CD4-positive, alpha-beta T cell treated with Interleukin-6 for 4 hours (primary cell): ENCODE results near the gene ZNF44.

Source experiments
- DNase-seq: peaks from one replicate; pipeline ENCODE4 v3.0.0-alpha.2; 2020; ENCODE audit warnings: mixed read lengths

Gene ZNF44

GRCh38 chr19:12260861-12261260 lies 33.8 kb downstream of the ZNF44 start:
- no peak for DNase-seq

GRCh38 chr19:12260236-12260635 lies 34.4 kb downstream of the ZNF44 start:
- no peak for DNase-seq

- no peak for DNase-seq
These were observed 39.3 kb downstream of the ZNF44 start for GRCh38 chr19:12255372-12255771.

GRCh38 chr19:12247644-12248222 lies 47.0 kb downstream of the ZNF44 start:
- DNase-seq = no peak

GRCh38 chr19:12244370-12244769 lies 50.3 kb downstream of the ZNF44 start:
- peak; percentile 3 for DNase-seq

- DNase-seq = no peak
These were observed 57.4 kb downstream of the ZNF44 start for GRCh38 chr19:12237143-12237839.

- DNase-seq = no peak
These were observed 61.7 kb downstream of the ZNF44 start for GRCh38 chr19:12232961-12233360.

- DNase-seq = no peak
These were observed 63.6 kb downstream of the ZNF44 start for GRCh38 chr19:12230751-12231733.

- no peak for DNase-seq
These were observed 64.7 kb downstream of the ZNF44 start for GRCh38 chr19:12229990-12230389.

GRCh38 chr19:12224676-12225075 lies 70.0 kb downstream of the ZNF44 start:
- DNase-seq = no peak

GRCh38 chr19:12222980-12223630 lies 71.6 kb downstream of the ZNF44 start:
- DNase-seq = no peak
